Upper lobe of right lung (tissue), 1 donor: ENCODE data around the gene KLHDC1. TPM values are rescaled to one million over a fixed set of nuclear protein-coding genes. Genes with fewer than 3 reads are reported as not detected.

Experiments
- ATAC-seq: fragments of 200-7000 bp; cut with Tn5 transposase; one replicate; pipeline ENCODE4 v1.9.1; 2020; ENCODE audit warnings: mild to moderate bottlenecking, moderate library complexity
- DNase-seq: peaks from one replicate; pipeline ENCODE4 v3.0.0-alpha.2; 2020
- H3K27ac ChIP-seq: fragments of 200-600 bp; one replicate; pipeline ENCODE4 v1.8.0; 2022
- H3K27me3 ChIP-seq: fragments of 200-600 bp; one replicate; pipeline ENCODE4 v1.8.0; 2022; ENCODE audit warnings: mild to moderate bottlenecking
- H3K36me3 ChIP-seq: fragments of 200-600 bp; one replicate; pipeline ENCODE4 v1.8.0; 2022
- H3K4me1 ChIP-seq: fragments of 200-600 bp; one replicate; pipeline ENCODE4 v1.8.0; 2022
- H3K4me3 ChIP-seq: fragments of 200-600 bp; one replicate; pipeline ENCODE4 v1.8.0; 2022; ENCODE audit warnings: mild to moderate bottlenecking
- H3K9me3 ChIP-seq: fragments of 200-600 bp; one replicate; pipeline ENCODE4 v1.8.0; 2022
- CTCF ChIP-seq: fragments of 200-600 bp; IDR thresholded peaks from one replicate; pipeline ENCODE4 v1.8.0; 2022; ENCODE audit warnings: antibody characterized with exemption
- intact Hi-C: fragments of 100-400 bp; cut with DNase I; formaldehyde crosslinking; loops from one replicate; pipeline ENCODE4 v1.11.0; 2022
- total RNA-seq: library from RNA; stranded (reverse); fragmentation: NEBNext Ultra II Directional; extraction: Animal tissue kit (Norgen Biotek cat#: 25700); gene quantifications from one replicate; pipeline ENCODE4 v1.2.1, GENCODE V29; 2021
- donor health status: DM: no; HTN: yes; CAD: no; lungs with severe emphysema.

The KLHDC1 gene
- total RNA-seq, 1 donor from 2014 or later: 7.6 TPM

DNA sequence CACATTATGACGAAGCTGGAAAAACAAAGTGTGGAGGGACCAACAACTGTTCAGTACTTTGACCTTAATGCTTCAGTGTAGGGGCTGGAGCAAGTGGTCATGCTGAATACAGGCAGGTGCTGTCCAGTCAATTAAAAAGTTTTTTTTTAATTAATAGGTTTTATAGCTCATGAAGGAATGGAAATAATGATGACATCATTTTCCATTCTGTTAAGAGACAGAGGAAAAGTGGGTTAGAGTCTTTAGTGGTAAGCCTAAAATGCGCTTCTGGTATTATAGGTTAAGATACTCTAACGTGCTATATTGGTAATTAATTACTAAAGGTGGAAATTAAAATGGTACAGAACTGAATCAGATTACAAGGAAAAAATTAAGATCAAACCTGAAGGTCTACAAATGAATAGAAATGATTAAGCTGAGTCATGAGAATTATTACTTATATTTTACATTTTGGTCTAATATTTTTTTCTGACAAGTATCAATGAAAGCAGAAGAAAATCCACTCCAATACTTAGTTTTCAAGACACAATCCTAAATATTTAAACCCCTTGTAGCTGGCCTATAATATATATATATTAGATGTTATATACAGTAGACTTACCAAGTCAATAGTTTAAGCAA is 90.6 kb downstream of the KLHDC1 start:
- intact Hi-C loops: loop anchor here (10.0 kb wide), 1 partner anchor 51 kb away; no protein-coding TSS in a partner anchor
- Histone ChIP-seq H3K4me3 (no peak overlapping the region), H3K4me1 (no peaks in the 10 kb centered on the region), H3K27me3 (no peaks in the 10 kb centered on the region), H3K36me3 (peaks cover 99% of the 10 kb centered on the region), H3K9me3 (no peaks in the 10 kb centered on the region), H3K27ac (no peak overlapping the region)
- DNase-seq: no peak
- ATAC-seq: no peak
- TF ChIP-seq CTCF: no peak

- ATAC-seq: no peak
- Histone ChIP-seq H3K4me3 (no peak overlapping the region), H3K4me1 (no peaks in the 10 kb centered on the region), H3K27ac (no peak overlapping the region), H3K9me3 (no peaks in the 10 kb centered on the region), H3K27me3 (no peaks in the 10 kb centered on the region), H3K36me3 (peaks cover 99% of the 10 kb centered on the region)
- DNase-seq: no peak
- intact Hi-C loops: loop anchor here (10.0 kb wide), 1 partner anchor 48 kb away; no protein-coding TSS in a partner anchor
- TF ChIP-seq CTCF: no peak
Observed at GRCh38 chr14:49786315-49786714, 93.4 kb downstream of the KLHDC1 start.

- ATAC-seq: no peak
- no peak for TF ChIP-seq CTCF
- H3K36me3 ChIP-seq: peaks cover 93% of the 10 kb centered on the region
- H3K4me1 ChIP-seq: no peaks in the 10 kb centered on the region
- no peaks in the 10 kb centered on the region for H3K27me3 ChIP-seq
- H3K4me3 ChIP-seq: no peak overlapping the region
- H3K27ac ChIP-seq: no peak overlapping the region
- no peaks in the 10 kb centered on the region for H3K9me3 ChIP-seq
- intact Hi-C loops: no loop called here
- DNase-seq: no peak
Observed at GRCh38 chr14:49792618-49793017, 99.7 kb downstream of the KLHDC1 start.

DNA sequence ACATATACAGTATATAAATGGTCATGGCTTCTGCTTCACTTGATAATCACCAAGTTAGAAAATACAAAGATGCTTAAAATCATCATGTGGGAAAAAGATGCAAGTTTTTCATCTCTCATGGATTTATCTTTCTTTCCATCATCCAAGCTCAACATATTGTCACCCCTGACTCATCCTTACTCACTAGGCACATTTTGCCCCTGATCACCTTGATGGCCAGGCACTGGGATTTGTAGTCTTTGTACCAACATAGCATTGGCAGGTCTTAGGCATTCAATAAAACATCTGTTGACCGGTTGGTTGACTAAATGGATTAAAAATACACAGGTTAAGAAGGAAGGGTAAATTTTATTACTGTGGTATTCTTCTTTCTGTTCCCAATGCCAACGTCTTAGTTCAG is 103.1 kb downstream of the KLHDC1 start:
- Histone ChIP-seq H3K27me3 (no peaks in the 10 kb centered on the region), H3K4me3 (no peak overlapping the region), H3K4me1 (no peaks in the 10 kb centered on the region), H3K27ac (no peak overlapping the region), H3K36me3 (peaks cover 95% of the 10 kb centered on the region), H3K9me3 (no peaks in the 10 kb centered on the region)
- intact Hi-C loops: no loop called here
- no peak for TF ChIP-seq CTCF
- ATAC-seq (no peak), DNase-seq (no peak)

Other genes with a start within 250 kb of the KLHDC1 start
- gene RPS29, start 106.7 kb upstream of the KLHDC1 start, total RNA-seq: 1,185 TPM
- gene LRR1, start 94.2 kb upstream of the KLHDC1 start, total RNA-seq: 6.0 TPM
- 157 TPM for gene RPL36AL, start 72.5 kb upstream of the KLHDC1 start, total RNA-seq
- 27.1 TPM for gene MGAT2, start 72.3 kb upstream of the KLHDC1 start, total RNA-seq
- gene DNAAF2, start 57.9 kb upstream of the KLHDC1 start, total RNA-seq: 5.6 TPM
- 0.98 TPM for gene POLE2, start 4.9 kb upstream of the KLHDC1 start, total RNA-seq
- 45.8 TPM for gene KLHDC2, start 75.0 kb downstream of the KLHDC1 start, total RNA-seq
- gene NEMF, start 159.7 kb downstream of the KLHDC1 start, total RNA-seq: 57.4 TPM
- 61.5 TPM for gene ARF6, start 200.0 kb downstream of the KLHDC1 start, total RNA-seq